ENCODE data around the gene C2orf49.
A peak's percentile ranks its signal among the peaks of the same experiment; 100 is the strongest.

DNA sequence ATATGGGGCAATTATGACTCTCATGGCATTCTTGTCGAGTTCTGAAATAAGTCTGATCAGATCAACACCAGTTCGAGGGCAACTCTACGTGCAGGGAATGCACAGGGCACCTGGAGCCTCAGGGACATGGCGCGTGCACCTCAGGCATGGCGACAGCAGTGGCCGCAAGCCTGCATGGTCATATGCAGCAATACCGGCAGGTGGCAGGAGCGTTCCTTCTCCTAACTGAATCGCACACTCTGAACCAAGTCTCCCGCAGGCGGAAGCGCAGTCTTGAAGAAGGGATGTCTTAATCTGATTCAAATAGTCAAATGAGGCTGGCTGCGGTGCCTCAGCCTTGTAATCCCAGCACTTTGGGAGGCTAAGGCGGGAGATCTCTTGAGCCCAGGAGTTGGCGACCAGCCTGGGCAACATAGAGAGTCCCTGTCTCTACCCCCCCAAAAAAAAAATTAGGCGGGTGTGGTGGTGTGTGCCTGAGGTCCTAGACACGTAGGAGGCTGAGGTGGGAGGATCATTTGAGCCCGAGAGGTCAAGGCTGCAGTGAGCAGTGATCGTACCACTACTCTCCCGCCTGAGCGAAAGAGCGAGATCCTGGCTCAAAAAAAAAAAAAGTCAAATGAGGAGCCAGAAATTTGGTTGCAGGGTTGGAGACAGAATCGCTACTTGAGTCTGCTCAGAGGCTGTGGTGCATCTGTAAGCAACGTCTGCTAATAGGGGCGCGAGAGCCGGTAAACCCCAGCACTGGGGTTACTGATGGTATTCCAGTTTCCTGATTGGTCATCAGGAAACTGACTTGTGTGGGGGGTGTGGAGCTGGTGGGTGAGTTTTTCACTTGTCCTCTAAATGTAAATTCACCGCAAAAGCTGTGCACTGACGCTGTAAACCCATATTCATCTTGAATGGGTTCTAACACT, 32.7 kb downstream of the C2orf49 start:
- TF ChIP-seq, protein P1, sequence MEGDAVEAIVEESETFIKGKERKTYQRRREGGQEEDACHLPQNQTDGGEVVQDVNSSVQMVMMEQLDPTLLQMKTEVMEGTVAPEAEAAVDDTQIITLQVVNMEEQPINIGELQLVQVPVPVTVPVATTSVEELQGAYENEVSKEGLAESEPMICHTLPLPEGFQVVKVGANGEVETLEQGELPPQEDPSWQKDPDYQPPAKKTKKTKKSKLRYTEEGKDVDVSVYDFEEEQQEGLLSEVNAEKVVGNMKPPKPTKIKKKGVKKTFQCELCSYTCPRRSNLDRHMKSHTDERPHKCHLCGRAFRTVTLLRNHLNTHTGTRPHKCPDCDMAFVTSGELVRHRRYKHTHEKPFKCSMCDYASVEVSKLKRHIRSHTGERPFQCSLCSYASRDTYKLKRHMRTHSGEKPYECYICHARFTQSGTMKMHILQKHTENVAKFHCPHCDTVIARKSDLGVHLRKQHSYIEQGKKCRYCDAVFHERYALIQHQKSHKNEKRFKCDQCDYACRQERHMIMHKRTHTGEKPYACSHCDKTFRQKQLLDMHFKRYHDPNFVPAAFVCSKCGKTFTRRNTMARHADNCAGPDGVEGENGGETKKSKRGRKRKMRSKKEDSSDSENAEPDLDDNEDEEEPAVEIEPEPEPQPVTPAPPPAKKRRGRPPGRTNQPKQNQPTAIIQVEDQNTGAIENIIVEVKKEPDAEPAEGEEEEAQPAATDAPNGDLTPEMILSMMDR (IDR thresholded peaks at IDR 0.05): peak in 3 of 4 experiments; percentile 94 to 97 (median 95)
- TF ChIP-seq EP300 (IDR thresholded peaks at IDR 0.05): no peak
- TF ChIP-seq POLR2A (IDR thresholded peaks at IDR 0.05): no peak
- peak; percentile 59 for TF ChIP-seq POLR2AphosphoS5 (IDR thresholded peaks at IDR 0.05)
